Measurements from ENCODE around the gene HBS1L.

The HBS1L gene

GRCh38 chr6:135054569-135055498 lies at the start of gene HBS1L:
Gene HBS1L (minus strand): TSS chr6:135054822. CDS start chr6:135054691, 131 bp downstream.
- peak; percentile 97 for DNase-seq (ENCODE audit: low spot score)

- no peak for DNase-seq (ENCODE audit: low spot score)
Measured at GRCh38 chr6:135104199-135104598, 49.6 kb upstream of the HBS1L start.

DNA sequence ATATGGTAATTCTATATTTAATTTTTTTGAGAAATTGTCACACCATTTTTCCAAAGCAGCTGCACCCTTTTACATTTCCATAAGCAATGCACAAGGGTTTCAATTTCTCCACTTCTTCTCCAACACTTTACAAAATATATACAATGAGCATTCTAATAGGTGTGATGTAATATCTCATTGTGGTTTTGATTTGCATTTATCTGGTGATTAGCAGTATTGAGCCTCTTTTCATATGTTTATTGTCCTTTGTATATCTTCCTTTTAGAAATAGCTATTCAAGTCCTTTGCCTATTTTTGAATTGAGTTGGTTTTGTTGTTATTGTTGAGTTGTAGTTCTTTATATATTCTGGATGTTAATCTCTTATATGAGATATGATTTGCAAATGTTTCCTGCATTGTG lies 47.6 kb upstream of the HBS1L start:
- no peak for DNase-seq (ENCODE audit: low spot score)

DNA sequence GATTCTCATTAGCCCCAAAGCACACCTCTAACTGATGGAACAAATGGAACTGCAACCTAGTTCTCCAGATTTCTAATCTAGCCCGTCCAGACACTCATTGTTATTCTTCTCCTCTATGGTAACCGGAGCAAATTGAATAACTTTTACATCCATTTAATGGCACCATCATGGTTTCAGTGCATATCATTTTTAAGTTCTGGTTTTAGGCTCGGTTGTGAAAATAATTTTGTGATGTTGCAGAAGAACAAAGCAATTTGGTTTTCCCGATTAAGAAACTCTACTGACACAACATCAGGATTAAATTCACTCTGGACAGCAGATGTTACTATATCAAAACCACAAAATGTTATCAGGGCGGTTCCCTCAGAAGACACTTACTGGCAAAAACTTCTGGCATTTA lies 42.5 kb upstream of the HBS1L start:
- no peak for DNase-seq (ENCODE audit: low spot score)

GRCh38 chr6:135096403-135097130 lies 41.9 kb upstream of the HBS1L start:
- no peak for DNase-seq (ENCODE audit: low spot score)

GRCh38 chr6:135095716-135096115 lies 41.1 kb upstream of the HBS1L start:
- DNase-seq (ENCODE audit: low spot score): no peak

DNA sequence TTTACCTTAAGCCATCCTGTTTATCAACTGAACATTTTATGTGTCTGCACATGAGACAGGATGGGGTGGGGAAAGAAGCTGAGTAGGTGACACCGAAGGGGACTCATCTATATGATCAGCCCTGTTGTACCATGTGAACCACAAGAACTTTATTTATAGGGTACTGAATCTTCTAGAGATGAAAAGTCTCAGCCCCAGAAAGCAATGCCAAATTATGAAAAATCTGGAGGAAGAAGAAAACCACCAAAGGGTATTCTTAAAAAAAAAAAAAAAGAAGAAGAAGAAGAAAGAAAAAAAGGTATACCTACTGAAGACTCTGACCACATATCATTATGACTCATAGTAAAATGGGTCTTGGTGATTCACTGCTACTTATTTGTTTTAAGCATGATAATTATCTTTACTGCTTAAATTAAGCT lies 39.8 kb upstream of the HBS1L start:
- peak; percentile 81 for DNase-seq (ENCODE audit: low spot score)

- DNase-seq (ENCODE audit: low spot score): no peak
Measured at GRCh38 chr6:135093578-135093977, 39.0 kb upstream of the HBS1L start.

- DNase-seq (ENCODE audit: low spot score): no peak
Measured at GRCh38 chr6:135092724-135093123, 38.1 kb upstream of the HBS1L start.

DNA sequence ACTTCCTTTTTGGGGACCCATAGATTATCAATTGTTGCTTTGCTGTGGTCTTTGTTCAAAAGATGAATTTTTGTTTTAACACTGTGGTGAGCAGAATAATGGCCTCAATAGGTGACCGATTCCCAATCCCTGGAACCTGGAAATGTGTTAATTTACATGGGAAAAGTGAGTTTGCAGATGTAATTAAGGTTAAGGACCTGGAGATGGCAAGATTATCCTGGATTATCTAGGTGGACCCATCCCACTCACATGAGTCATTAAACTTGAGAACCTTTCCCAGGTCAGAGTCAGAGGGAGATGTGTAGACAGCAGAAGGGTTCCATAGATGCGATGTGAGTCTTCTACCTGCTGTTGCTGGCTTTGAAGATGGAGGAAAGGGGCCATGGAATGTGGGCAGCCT lies 36.2 kb upstream of the HBS1L start:
- DNase-seq (ENCODE audit: low spot score): no peak

GRCh38 chr6:135089901-135090300 lies 35.3 kb upstream of the HBS1L start:
- DNase-seq (ENCODE audit: low spot score): no peak

- DNase-seq (ENCODE audit: low spot score): peak; percentile 60
Measured at GRCh38 chr6:135088818-135089809, 34.5 kb upstream of the HBS1L start.

GRCh38 chr6:135088281-135088680 lies 33.7 kb upstream of the HBS1L start:
- DNase-seq (ENCODE audit: low spot score): no peak

GRCh38 chr6:135087803-135088202 lies 33.2 kb upstream of the HBS1L start:
- peak; percentile 63 for DNase-seq (ENCODE audit: low spot score)

GRCh38 chr6:135087403-135087802 lies 32.8 kb upstream of the HBS1L start:
- DNase-seq (ENCODE audit: low spot score): no peak

GRCh38 chr6:135086414-135086764 lies 31.8 kb upstream of the HBS1L start:
- no peak for DNase-seq (ENCODE audit: low spot score)

- peak; percentile 16 for DNase-seq (ENCODE audit: low spot score)
Measured at GRCh38 chr6:135085700-135086413, 31.2 kb upstream of the HBS1L start.

- no peak for DNase-seq (ENCODE audit: low spot score)
Measured at GRCh38 chr6:135084916-135085269, 30.3 kb upstream of the HBS1L start.

DNA sequence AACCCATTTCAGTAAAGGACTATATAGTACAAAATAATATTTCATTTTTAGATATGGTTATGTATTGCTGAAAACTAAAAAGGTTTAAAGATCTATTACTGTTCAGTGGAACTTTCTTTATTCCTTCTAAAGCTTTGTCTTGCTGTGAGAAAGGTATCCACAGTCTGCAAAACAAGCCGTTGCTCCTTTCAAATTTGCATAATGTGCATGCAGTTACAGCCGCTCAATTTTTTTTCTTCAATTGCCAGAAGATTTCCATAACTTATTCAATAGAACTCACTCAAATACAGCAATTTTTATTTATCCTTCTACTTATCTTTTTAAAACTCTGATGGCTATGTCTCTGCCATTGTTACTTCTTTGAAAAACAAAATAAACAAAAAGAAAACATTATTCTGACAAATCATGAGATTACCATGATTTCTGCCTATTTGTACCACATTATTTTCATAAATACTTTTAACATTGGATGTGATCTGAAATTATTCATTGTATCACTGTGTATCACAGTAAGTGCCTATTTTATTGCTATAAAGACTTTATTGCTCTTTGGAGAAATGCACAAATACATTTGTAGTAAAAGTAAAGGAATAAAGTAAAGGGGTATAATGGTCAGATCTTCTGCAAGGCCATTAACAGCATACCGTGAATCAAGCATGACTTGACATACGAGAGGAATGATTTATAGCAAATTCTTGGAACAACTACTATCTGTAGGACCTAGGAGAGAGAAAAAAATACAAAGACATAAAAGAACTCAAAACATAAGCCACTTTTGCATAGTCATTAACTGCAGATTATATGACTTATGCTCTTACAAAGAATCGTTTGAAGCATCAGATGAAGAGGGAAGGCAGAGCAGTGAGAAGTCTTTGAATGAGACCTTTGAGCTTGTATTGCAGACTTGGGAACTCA lies 29.6 kb upstream of the HBS1L start:
- no peak for DNase-seq (ENCODE audit: low spot score)

DNA sequence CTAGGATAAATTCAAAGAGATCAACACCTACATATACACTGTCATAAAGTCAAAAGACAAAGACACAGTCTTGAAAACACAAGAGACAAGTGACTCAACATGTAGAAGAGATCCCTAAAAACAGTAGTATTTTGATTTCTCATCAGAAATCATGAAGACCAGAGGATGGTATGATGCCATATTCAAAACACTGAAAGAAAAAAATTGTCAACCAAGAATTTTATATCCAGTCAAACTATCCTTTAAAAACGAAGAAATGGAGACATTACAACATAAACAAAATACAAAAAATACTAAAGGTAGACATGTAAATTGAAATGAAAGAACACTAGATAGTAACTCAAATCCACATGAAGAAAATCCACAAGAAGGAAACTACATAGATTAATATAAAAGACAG lies 27.3 kb upstream of the HBS1L start:
- no peak for DNase-seq (ENCODE audit: low spot score)

Measured in CD4-positive, alpha-beta T cell treated with Interleukin-15 for 4 hours (primary cell).